AG08396 (cell line): Measurements from ENCODE around the gene BLVRB.

Source experiments
- DNase-seq: peaks from one replicate; pipeline ENCODE4 v3.0.0; 2012; ENCODE audit warnings: low spot score, mixed read lengths

The BLVRB gene

GRCh38 chr19:40403262-40403984 lies 62.1 kb downstream of the BLVRB start:
- DNase-seq, result peak; percentile 96

- no peak for DNase-seq
These were observed 65.0 kb downstream of the BLVRB start for GRCh38 chr19:40400559-40400958.

GRCh38 chr19:40398417-40399131 lies 67.0 kb downstream of the BLVRB start:
- DNase-seq, result no peak
